HEK293 (cell line): ENCODE data around the gene CCDC9.

ENCODE experiments used
- BCL11B ChIP-seq: fragments of 450-650 bp; formaldehyde crosslinking; IDR thresholded peaks from 2 replicates; pipeline ENCODE4 v1.5.1; 2016; ENCODE audit warnings: low read depth, missing biosample characterization, missing genetic modification characterization
- GLIS1 ChIP-seq: fragments of 450-650 bp; formaldehyde crosslinking; IDR thresholded peaks from 2 replicates; pipeline ENCODE4 v1.5.1; 2016; ENCODE audit warnings: missing biosample characterization, missing genetic modification characterization
- KLF8 ChIP-seq: fragments of 450-650 bp; formaldehyde crosslinking; IDR thresholded peaks from 2 replicates; pipeline ENCODE4 v1.5.1; 2016; ENCODE audit warnings: missing biosample characterization, missing genetic modification characterization
- OSR2 ChIP-seq: fragments of 450-650 bp; formaldehyde crosslinking; IDR thresholded peaks from 2 replicates; pipeline ENCODE4 v1.5.1; 2016; ENCODE audit warnings: missing biosample characterization, missing genetic modification characterization
- ZBTB20 ChIP-seq: fragments of 450-650 bp; formaldehyde crosslinking; IDR thresholded peaks from 2 replicates; pipeline ENCODE4 v1.5.1; 2016; ENCODE audit warnings: missing biosample characterization, missing genetic modification characterization
- ZFP37 ChIP-seq: fragments of 450-650 bp; formaldehyde crosslinking; IDR thresholded peaks from 2 replicates; pipeline ENCODE4 v1.5.1; 2016; ENCODE audit warnings: missing biosample characterization, missing genetic modification characterization
- ZNF266 ChIP-seq: fragments of 450-650 bp; formaldehyde crosslinking; IDR thresholded peaks from 2 replicates; pipeline ENCODE4 v1.5.1; 2016; ENCODE audit warnings: missing biosample characterization, missing genetic modification characterization, low read depth
- ZNF302 ChIP-seq: fragments of 450-650 bp; formaldehyde crosslinking; IDR thresholded peaks from 2 replicates; pipeline ENCODE4 v1.5.1; 2016; ENCODE audit warnings: missing biosample characterization, missing genetic modification characterization, low read depth
- ZNF558 ChIP-seq: fragments of 450-650 bp; formaldehyde crosslinking; IDR thresholded peaks from 2 replicates; pipeline ENCODE4 v1.5.1; 2016; ENCODE audit warnings: missing biosample characterization, missing genetic modification characterization
- ZNF600 ChIP-seq: fragments of 450-650 bp; formaldehyde crosslinking; IDR thresholded peaks from 2 replicates; pipeline ENCODE4 v1.5.1; 2016; ENCODE audit warnings: missing biosample characterization, missing genetic modification characterization
- ZNF621 ChIP-seq: fragments of 450-650 bp; formaldehyde crosslinking; IDR thresholded peaks from 2 replicates; pipeline ENCODE4 v1.5.1; 2017; ENCODE audit warnings: missing biosample characterization, missing genetic modification characterization
- ZNF626 ChIP-seq: fragments of 450-650 bp; sonication (Bioruptor Pico); formaldehyde crosslinking; IDR thresholded peaks from 2 replicates; pipeline ENCODE4 v1.5.1; 2018; ENCODE audit warnings: missing biosample characterization, missing genetic modification characterization, inconsistent platforms
- ZNF677 ChIP-seq: fragments of 450-650 bp; IDR thresholded peaks from 2 replicates; pipeline ENCODE4 v1.5.0; 2018; ENCODE audit warnings: missing biosample characterization, mild to moderate bottlenecking, missing genetic modification characterization, moderate library complexity
- ZNF701 ChIP-seq: fragments of 450-650 bp; formaldehyde crosslinking; IDR thresholded peaks from 2 replicates; pipeline ENCODE4 v1.5.1; 2016; ENCODE audit warnings: missing biosample characterization, missing genetic modification characterization
- ZNF747 ChIP-seq: fragments of 450-650 bp; formaldehyde crosslinking; IDR thresholded peaks from 2 replicates; pipeline ENCODE4 v1.5.1; 2016; ENCODE audit warnings: missing biosample characterization, missing genetic modification characterization
- ZNF76 ChIP-seq: fragments of 450-650 bp; formaldehyde crosslinking; IDR thresholded peaks from 2 replicates; pipeline ENCODE4; 2016; ENCODE audit warnings: low read depth, missing biosample characterization, missing genetic modification characterization, borderline replicate concordance
- ZNF776 ChIP-seq: fragments of 450-650 bp; formaldehyde crosslinking; IDR thresholded peaks from 2 replicates; pipeline ENCODE4 v1.5.0; 2017; ENCODE audit warnings: missing biosample characterization, missing genetic modification characterization, borderline replicate concordance
- ZSCAN16 ChIP-seq: fragments of 450-650 bp; formaldehyde crosslinking; IDR thresholded peaks from 2 replicates; pipeline ENCODE4 v1.5.1; 2016; ENCODE audit warnings: missing biosample characterization, missing genetic modification characterization
- ZXDB ChIP-seq: fragments of 450-650 bp; formaldehyde crosslinking; IDR thresholded peaks from 2 replicates; pipeline ENCODE4 v1.5.1; 2016; ENCODE audit warnings: missing biosample characterization, missing genetic modification characterization
- TF ChIP-seq, protein P1 (sequence below): fragments of 450-650 bp; formaldehyde crosslinking; IDR thresholded peaks from 2 replicates; pipeline ENCODE4 v1.5.1; 2017; ENCODE audit warnings: missing biosample characterization, missing genetic modification characterization
- TF ChIP-seq, protein P2 (sequence below): fragments of 450-650 bp; formaldehyde crosslinking; IDR thresholded peaks from 2 replicates; pipeline ENCODE4 v1.5.1; 2016; ENCODE audit warnings: missing biosample characterization, missing genetic modification characterization
- TF ChIP-seq, protein P3 (sequence below): fragments of 450-650 bp; formaldehyde crosslinking; IDR thresholded peaks from 2 replicates; pipeline ENCODE4 v1.5.1; 2017; ENCODE audit warnings: missing biosample characterization, missing genetic modification characterization
- TF ChIP-seq, protein P4 (sequence below): fragments of 450-650 bp; formaldehyde crosslinking; IDR thresholded peaks from 2 replicates; pipeline ENCODE4 v1.5.1; 2016; ENCODE audit warnings: missing biosample characterization, missing genetic modification characterization
- TF ChIP-seq, protein P5 (sequence below): fragments of 450-650 bp; IDR thresholded peaks from 2 replicates; pipeline ENCODE4 v1.5.1; 2018; ENCODE audit warnings: missing biosample characterization, missing genetic modification characterization
- TF ChIP-seq, protein P6 (sequence below): fragments of 450-650 bp; formaldehyde crosslinking; IDR thresholded peaks from 2 replicates; pipeline ENCODE4 v1.5.1; 2016; ENCODE audit warnings: missing biosample characterization, missing genetic modification characterization, low read depth
- TF ChIP-seq, protein P7 (sequence below): fragments of 450-650 bp; formaldehyde crosslinking; optimal IDR thresholded peaks from 2 replicates; pipeline ENCODE3; 2016; ENCODE audit warnings: missing biosample characterization, mild to moderate bottlenecking, missing genetic modification characterization

The CCDC9 gene

DNA sequence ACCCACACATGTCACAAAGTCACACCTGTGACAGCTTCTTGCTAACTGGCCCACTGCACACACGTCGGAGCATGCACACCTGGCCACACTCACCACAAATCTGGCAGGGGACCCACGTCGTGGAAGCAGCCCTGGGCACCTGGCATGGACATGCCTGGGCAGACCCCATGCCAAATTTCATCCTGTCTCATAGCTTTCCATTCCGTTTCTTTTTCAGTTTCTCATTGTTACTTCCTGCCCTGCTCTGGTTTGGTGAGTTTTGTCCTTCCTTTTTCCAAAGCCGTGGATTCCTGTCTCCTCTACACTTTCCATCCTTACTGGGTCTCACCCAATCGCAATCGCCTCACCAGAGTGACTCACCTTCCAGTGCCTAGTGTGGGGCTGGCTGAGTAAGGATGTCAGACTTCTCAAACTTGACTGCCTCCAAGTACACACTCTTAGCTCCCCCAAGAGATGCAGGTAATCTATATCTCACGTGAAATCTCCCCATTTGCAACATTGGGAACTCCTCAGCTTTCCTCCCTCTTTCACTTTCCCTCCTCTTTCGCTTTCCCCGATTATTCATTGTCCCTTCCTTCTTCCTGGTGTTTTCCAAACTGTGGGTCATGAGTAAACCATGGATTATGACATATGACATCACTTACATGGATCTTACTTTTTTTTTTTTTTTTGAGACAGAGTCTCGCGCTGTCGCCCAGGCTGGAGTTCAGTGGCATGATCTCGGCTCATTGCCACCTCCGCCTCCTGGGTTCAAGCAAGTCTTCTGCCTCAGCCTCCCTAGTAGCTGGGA lies 23.7 kb upstream of the CCDC9 start (continued):
- TF ChIP-seq, protein P1, sequence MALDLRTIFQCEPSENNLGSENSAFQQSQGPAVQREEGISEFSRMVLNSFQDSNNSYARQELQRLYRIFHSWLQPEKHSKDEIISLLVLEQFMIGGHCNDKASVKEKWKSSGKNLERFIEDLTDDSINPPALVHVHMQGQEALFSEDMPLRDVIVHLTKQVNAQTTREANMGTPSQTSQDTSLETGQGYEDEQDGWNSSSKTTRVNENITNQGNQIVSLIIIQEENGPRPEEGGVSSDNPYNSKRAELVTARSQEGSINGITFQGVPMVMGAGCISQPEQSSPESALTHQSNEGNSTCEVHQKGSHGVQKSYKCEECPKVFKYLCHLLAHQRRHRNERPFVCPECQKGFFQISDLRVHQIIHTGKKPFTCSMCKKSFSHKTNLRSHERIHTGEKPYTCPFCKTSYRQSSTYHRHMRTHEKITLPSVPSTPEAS (tag by site-specific recombination): no peak
- TF ChIP-seq, protein P2, sequence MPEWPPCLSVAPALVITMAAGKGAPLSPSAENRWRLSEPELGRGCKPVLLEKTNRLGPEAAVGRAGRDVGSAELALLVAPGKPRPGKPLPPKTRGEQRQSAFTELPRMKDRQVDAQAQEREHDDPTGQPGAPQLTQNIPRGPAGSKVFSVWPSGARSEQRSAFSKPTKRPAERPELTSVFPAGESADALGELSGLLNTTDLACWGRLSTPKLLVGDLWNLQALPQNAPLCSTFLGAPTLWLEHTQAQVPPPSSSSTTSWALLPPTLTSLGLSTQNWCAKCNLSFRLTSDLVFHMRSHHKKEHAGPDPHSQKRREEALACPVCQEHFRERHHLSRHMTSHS: no peak
- no peak for TF ChIP-seq ZNF677
- TF ChIP-seq, protein P3, sequence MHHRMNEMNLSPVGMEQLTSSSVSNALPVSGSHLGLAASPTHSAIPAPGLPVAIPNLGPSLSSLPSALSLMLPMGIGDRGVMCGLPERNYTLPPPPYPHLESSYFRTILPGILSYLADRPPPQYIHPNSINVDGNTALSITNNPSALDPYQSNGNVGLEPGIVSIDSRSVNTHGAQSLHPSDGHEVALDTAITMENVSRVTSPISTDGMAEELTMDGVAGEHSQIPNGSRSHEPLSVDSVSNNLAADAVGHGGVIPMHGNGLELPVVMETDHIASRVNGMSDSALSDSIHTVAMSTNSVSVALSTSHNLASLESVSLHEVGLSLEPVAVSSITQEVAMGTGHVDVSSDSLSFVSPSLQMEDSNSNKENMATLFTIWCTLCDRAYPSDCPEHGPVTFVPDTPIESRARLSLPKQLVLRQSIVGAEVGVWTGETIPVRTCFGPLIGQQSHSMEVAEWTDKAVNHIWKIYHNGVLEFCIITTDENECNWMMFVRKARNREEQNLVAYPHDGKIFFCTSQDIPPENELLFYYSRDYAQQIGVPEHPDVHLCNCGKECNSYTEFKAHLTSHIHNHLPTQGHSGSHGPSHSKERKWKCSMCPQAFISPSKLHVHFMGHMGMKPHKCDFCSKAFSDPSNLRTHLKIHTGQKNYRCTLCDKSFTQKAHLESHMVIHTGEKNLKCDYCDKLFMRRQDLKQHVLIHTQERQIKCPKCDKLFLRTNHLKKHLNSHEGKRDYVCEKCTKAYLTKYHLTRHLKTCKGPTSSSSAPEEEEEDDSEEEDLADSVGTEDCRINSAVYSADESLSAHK: no peak
- TF ChIP-seq, protein P4, sequence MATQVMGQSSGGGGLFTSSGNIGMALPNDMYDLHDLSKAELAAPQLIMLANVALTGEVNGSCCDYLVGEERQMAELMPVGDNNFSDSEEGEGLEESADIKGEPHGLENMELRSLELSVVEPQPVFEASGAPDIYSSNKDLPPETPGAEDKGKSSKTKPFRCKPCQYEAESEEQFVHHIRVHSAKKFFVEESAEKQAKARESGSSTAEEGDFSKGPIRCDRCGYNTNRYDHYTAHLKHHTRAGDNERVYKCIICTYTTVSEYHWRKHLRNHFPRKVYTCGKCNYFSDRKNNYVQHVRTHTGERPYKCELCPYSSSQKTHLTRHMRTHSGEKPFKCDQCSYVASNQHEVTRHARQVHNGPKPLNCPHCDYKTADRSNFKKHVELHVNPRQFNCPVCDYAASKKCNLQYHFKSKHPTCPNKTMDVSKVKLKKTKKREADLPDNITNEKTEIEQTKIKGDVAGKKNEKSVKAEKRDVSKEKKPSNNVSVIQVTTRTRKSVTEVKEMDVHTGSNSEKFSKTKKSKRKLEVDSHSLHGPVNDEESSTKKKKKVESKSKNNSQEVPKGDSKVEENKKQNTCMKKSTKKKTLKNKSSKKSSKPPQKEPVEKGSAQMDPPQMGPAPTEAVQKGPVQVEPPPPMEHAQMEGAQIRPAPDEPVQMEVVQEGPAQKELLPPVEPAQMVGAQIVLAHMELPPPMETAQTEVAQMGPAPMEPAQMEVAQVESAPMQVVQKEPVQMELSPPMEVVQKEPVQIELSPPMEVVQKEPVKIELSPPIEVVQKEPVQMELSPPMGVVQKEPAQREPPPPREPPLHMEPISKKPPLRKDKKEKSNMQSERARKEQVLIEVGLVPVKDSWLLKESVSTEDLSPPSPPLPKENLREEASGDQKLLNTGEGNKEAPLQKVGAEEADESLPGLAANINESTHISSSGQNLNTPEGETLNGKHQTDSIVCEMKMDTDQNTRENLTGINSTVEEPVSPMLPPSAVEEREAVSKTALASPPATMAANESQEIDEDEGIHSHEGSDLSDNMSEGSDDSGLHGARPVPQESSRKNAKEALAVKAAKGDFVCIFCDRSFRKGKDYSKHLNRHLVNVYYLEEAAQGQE (tag by site-specific recombination): 0 out of 2 replicates have a peak, but pooled peaks have one; percentile 3
- TF ChIP-seq ZSCAN16: no peak
- TF ChIP-seq ZBTB20: peak; percentile 47
- no peak for TF ChIP-seq ZNF302 (tag by site-specific recombination)
- peak; percentile 62; the same call in 1 of the 2 replicates for TF ChIP-seq ZFP37 (tag by site-specific recombination)
- TF ChIP-seq, protein P5, sequence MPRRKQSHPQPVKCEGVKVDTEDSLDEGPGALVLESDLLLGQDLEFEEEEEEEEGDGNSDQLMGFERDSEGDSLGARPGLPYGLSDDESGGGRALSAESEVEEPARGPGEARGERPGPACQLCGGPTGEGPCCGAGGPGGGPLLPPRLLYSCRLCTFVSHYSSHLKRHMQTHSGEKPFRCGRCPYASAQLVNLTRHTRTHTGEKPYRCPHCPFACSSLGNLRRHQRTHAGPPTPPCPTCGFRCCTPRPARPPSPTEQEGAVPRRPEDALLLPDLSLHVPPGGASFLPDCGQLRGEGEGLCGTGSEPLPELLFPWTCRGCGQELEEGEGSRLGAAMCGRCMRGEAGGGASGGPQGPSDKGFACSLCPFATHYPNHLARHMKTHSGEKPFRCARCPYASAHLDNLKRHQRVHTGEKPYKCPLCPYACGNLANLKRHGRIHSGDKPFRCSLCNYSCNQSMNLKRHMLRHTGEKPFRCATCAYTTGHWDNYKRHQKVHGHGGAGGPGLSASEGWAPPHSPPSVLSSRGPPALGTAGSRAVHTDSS (tag by site-specific recombination): no peak
- TF ChIP-seq ZNF701 (tag by site-specific recombination): 0 out of 2 replicates have a peak, but pooled peaks have one; percentile 54
- TF ChIP-seq ZNF76 (tag by site-specific recombination): no peak
- TF ChIP-seq ZNF600 (tag by site-specific recombination): peak; percentile 46; the same call in 1 of the 2 replicates
- TF ChIP-seq ZXDB (tag by site-specific recombination): no peak
- no peak for TF ChIP-seq OSR2 (tag by site-specific recombination)
- TF ChIP-seq, protein P6, sequence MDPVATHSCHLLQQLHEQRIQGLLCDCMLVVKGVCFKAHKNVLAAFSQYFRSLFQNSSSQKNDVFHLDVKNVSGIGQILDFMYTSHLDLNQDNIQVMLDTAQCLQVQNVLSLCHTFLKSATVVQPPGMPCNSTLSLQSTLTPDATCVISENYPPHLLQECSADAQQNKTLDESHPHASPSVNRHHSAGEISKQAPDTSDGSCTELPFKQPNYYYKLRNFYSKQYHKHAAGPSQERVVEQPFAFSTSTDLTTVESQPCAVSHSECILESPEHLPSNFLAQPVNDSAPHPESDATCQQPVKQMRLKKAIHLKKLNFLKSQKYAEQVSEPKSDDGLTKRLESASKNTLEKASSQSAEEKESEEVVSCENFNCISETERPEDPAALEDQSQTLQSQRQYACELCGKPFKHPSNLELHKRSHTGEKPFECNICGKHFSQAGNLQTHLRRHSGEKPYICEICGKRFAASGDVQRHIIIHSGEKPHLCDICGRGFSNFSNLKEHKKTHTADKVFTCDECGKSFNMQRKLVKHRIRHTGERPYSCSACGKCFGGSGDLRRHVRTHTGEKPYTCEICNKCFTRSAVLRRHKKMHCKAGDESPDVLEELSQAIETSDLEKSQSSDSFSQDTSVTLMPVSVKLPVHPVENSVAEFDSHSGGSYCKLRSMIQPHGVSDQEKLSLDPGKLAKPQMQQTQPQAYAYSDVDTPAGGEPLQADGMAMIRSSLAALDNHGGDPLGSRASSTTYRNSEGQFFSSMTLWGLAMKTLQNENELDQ (tag by site-specific recombination): no peak
- TF ChIP-seq ZNF626 (tag by site-specific recombination): no peak
- TF ChIP-seq BCL11B (tag by site-specific recombination): no peak
- no peak for TF ChIP-seq ZNF747 (tag by site-specific recombination)
- no peak for TF ChIP-seq ZNF266
- no peak for TF ChIP-seq ZNF621 (tag by site-specific recombination)
- peak; percentile 65; the same call in 1 of the 2 replicates for TF ChIP-seq KLF8 (tag by site-specific recombination)
- 0 out of 2 replicates have a peak, but pooled peaks have one; percentile 8 for TF ChIP-seq GLIS1 (tag by site-specific recombination)
- TF ChIP-seq, protein P7, sequence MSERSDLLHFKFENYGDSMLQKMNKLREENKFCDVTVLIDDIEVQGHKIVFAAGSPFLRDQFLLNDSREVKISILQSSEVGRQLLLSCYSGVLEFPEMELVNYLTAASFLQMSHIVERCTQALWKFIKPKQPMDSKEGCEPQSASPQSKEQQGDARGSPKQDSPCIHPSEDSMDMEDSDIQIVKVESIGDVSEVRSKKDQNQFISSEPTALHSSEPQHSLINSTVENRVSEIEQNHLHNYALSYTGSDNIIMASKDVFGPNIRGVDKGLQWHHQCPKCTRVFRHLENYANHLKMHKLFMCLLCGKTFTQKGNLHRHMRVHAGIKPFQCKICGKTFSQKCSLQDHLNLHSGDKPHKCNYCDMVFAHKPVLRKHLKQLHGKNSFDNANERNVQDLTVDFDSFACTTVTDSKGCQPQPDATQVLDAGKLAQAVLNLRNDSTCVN (tag by site-specific recombination): no peak
- no peak for TF ChIP-seq ZNF776 (tag by site-specific recombination)
- peak; percentile 65; the same call in 1 of the 2 replicates for TF ChIP-seq ZNF558 (tag by site-specific recombination)
